ENCODE measurements around the gene ITSN1.

Gene ITSN1

GRCh38 chr21:33940164-33940880 lies 298.0 kb downstream of the ITSN1 start:
- no peak for DNase-seq

- no peak for DNase-seq
These were observed 298.6 kb downstream of the ITSN1 start for GRCh38 chr21:33940881-33941245.

- no peak for DNase-seq
These were observed 300.1 kb downstream of the ITSN1 start for GRCh38 chr21:33942426-33942825.

GRCh38 chr21:33943293-33943692 lies 301.0 kb downstream of the ITSN1 start:
- no peak for DNase-seq

GRCh38 chr21:33944185-33944763 lies 302.0 kb downstream of the ITSN1 start:
- DNase-seq = no peak

- peak; percentile 84 for DNase-seq
These were observed 303.5 kb downstream of the ITSN1 start for GRCh38 chr21:33945652-33946270.

- peak; percentile 94 for DNase-seq
These were observed 305.3 kb downstream of the ITSN1 start for GRCh38 chr21:33947451-33948095.

- peak; percentile 86 for DNase-seq
These were observed 306.0 kb downstream of the ITSN1 start for GRCh38 chr21:33948096-33948950.

GRCh38 chr21:33948951-33949444 lies 306.7 kb downstream of the ITSN1 start:
- DNase-seq = no peak
